IPS-20b (cell line): Measurements from ENCODE around the gene RPS17.

Experiments used
- H3K27ac ChIP-seq: one replicate; pipeline ENCODE4 v1.5.1; 2013; ENCODE audit warnings: low read length
- H3K27me3 ChIP-seq: 2 replicates; pipeline ENCODE4 v1.6.1; 2013; ENCODE audit warnings: mild to moderate bottlenecking, low read length, inconsistent platforms; ENCODE audit not compliant: insufficient read depth
- H3K36me3 ChIP-seq: 2 replicates; pipeline ENCODE4 v1.6.1; 2013; ENCODE audit warnings: low read depth, mild to moderate bottlenecking, inconsistent platforms, low read length, moderate library complexity; ENCODE audit not compliant: insufficient read depth
- H3K4me1 ChIP-seq: 2 replicates; pipeline ENCODE4 v1.6.1; 2013; ENCODE audit warnings: mild to moderate bottlenecking, control low read depth, inconsistent platforms, low read length, moderate library complexity; ENCODE audit not compliant: insufficient read depth
- H3K4me3 ChIP-seq: 2 replicates; pipeline ENCODE4 v1.5.1; 2013; ENCODE audit warnings: mild to moderate bottlenecking, low read length, inconsistent platforms
- H3K9ac ChIP-seq: 2 replicates; pipeline ENCODE4 v1.6.1; 2013; ENCODE audit warnings: low read depth, mild to moderate bottlenecking, inconsistent platforms, low read length, moderate library complexity
- H3K9me3 ChIP-seq: 2 replicates; pipeline ENCODE4 v1.6.1; 2013; ENCODE audit warnings: mild to moderate bottlenecking, low read depth, low read length, inconsistent platforms; ENCODE audit not compliant: insufficient read depth

The RPS17 gene

GRCh38 chr15:82540055-82540983 is at the start of gene RPS17:
TSS of gene RPS17 (minus strand) at chr15:82540457. CDS start at chr15:82540428, 29 bp downstream.
- H3K9me3 ChIP-seq = no peaks in the 10 kb centered on the region
- peaks cover 18% of the 10 kb centered on the region for H3K4me1 ChIP-seq
- H3K4me3 ChIP-seq = peak within 1 kb of the TSS; percentile 96
- no peaks in the 10 kb centered on the region for H3K27me3 ChIP-seq
- H3K27ac ChIP-seq = peak within 1 kb of the TSS; percentile 97
- H3K36me3 ChIP-seq = peaks cover 46% of the 10 kb centered on the region
- peak within 1 kb of the TSS; percentile 100 for H3K9ac ChIP-seq

- Histone ChIP-seq H3K9ac (no peak overlapping the region), H3K4me1 (peaks cover 23% of the 10 kb centered on the region), H3K9me3 (no peaks in the 10 kb centered on the region), H3K27me3 (no peaks in the 10 kb centered on the region), H3K4me3 (no peak overlapping the region), H3K36me3 (no peaks in the 10 kb centered on the region), H3K27ac (no peak overlapping the region)
Measured at GRCh38 chr15:82587805-82588204, 47.5 kb upstream of the RPS17 start.

- no peak overlapping the region for H3K27ac ChIP-seq
- no peaks in the 10 kb centered on the region for H3K9me3 ChIP-seq
- no peaks in the 10 kb centered on the region for H3K27me3 ChIP-seq
- H3K36me3 ChIP-seq = no peaks in the 10 kb centered on the region
- H3K9ac ChIP-seq = 0 out of 2 replicates have a peak overlapping the region, but pooled peaks have one; percentile 33
- H3K4me3 ChIP-seq = peak overlapping the region; percentile 1; the same call in 1 of the 2 replicates
- peaks cover 23% of the 10 kb centered on the region for H3K4me1 ChIP-seq
Measured at GRCh38 chr15:82585072-82585471, 44.8 kb upstream of the RPS17 start.

- Histone ChIP-seq H3K4me1 (peaks cover 8% of the 10 kb centered on the region), H3K9ac (no peak overlapping the region), H3K9me3 (no peaks in the 10 kb centered on the region), H3K36me3 (no peaks in the 10 kb centered on the region), H3K27me3 (no peaks in the 10 kb centered on the region), H3K27ac (no peak overlapping the region), H3K4me3 (no peak overlapping the region)
Measured at GRCh38 chr15:82580713-82581112, 40.5 kb upstream of the RPS17 start.

GRCh38 chr15:82575335-82575734 is 35.1 kb upstream of the RPS17 start:
- Histone ChIP-seq H3K4me3 (no peak overlapping the region), H3K9me3 (no peaks in the 10 kb centered on the region), H3K27me3 (peaks cover 7% of the 10 kb centered on the region; the same call in 1 of the 2 replicates)

GRCh38 chr15:82572986-82573385 is 32.7 kb upstream of the RPS17 start:
- H3K27me3 ChIP-seq = peaks cover 7% of the 10 kb centered on the region; the same call in 1 of the 2 replicates
- H3K4me1 ChIP-seq = peaks cover 9% of the 10 kb centered on the region; the same call in 1 of the 2 replicates
- H3K36me3 ChIP-seq = no peaks in the 10 kb centered on the region
- no peak overlapping the region for H3K9ac ChIP-seq
- no peak overlapping the region for H3K27ac ChIP-seq
- H3K9me3 ChIP-seq = no peaks in the 10 kb centered on the region
- no peak overlapping the region for H3K4me3 ChIP-seq

More at GRCh38 chr15:82575335-82575734, 35.1 kb upstream of the RPS17 start:
- Histone ChIP-seq H3K4me1 (peaks cover 9% of the 10 kb centered on the region; the same call in 1 of the 2 replicates), H3K36me3 (no peaks in the 10 kb centered on the region), H3K9ac (no peak overlapping the region), H3K27ac (no peak overlapping the region)

GRCh38 chr15:82572311-82572710 is 32.1 kb upstream of the RPS17 start:
- no peak overlapping the region for H3K27ac ChIP-seq
- H3K4me3 ChIP-seq = peak overlapping the region; percentile 59; the same call in 1 of the 2 replicates
- H3K9ac ChIP-seq = no peak overlapping the region
- H3K36me3 ChIP-seq = no peaks in the 10 kb centered on the region
- no peaks in the 10 kb centered on the region for H3K9me3 ChIP-seq
- peaks cover 9% of the 10 kb centered on the region; the same call in 1 of the 2 replicates for H3K4me1 ChIP-seq
- peaks cover 7% of the 10 kb centered on the region; the same call in 1 of the 2 replicates for H3K27me3 ChIP-seq

GRCh38 chr15:82571722-82572222 is 31.5 kb upstream of the RPS17 start:
- Histone ChIP-seq H3K4me3 (peak overlapping the region; percentile 59; the same call in 1 of the 2 replicates), H3K9ac (peak overlapping the region; percentile 62; the same call in 1 of the 2 replicates), H3K27me3 (peaks cover 7% of the 10 kb centered on the region; the same call in 1 of the 2 replicates), H3K9me3 (no peaks in the 10 kb centered on the region), H3K27ac (no peak overlapping the region), H3K36me3 (no peaks in the 10 kb centered on the region), H3K4me1 (peaks cover 9% of the 10 kb centered on the region; the same call in 1 of the 2 replicates)

GRCh38 chr15:82570721-82571508 is 30.7 kb upstream of the RPS17 start:
- H3K4me1 ChIP-seq = peaks cover 9% of the 10 kb centered on the region; the same call in 1 of the 2 replicates
- H3K4me3 ChIP-seq = peak overlapping the region; percentile 59
- H3K27ac ChIP-seq = no peak overlapping the region
- peak overlapping the region; percentile 62; the same call in 1 of the 2 replicates for H3K9ac ChIP-seq
- H3K27me3 ChIP-seq = peaks cover 7% of the 10 kb centered on the region; the same call in 1 of the 2 replicates
- H3K9me3 ChIP-seq = no peaks in the 10 kb centered on the region
- no peaks in the 10 kb centered on the region for H3K36me3 ChIP-seq

GRCh38 chr15:82569834-82570233 is 29.6 kb upstream of the RPS17 start:
- H3K27me3 ChIP-seq = peaks cover 7% of the 10 kb centered on the region; the same call in 1 of the 2 replicates
- no peak overlapping the region for H3K9ac ChIP-seq
- H3K27ac ChIP-seq = no peak overlapping the region
- peaks cover 13% of the 10 kb centered on the region for H3K4me1 ChIP-seq
- no peak overlapping the region for H3K4me3 ChIP-seq
- no peaks in the 10 kb centered on the region for H3K9me3 ChIP-seq
- H3K36me3 ChIP-seq = no peaks in the 10 kb centered on the region

GRCh38 chr15:82568986-82569385 is 28.7 kb upstream of the RPS17 start:
- Histone ChIP-seq H3K4me1 (peaks cover 13% of the 10 kb centered on the region), H3K4me3 (no peak overlapping the region), H3K27ac (no peak overlapping the region), H3K36me3 (no peaks in the 10 kb centered on the region), H3K27me3 (peaks cover 7% of the 10 kb centered on the region; the same call in 1 of the 2 replicates), H3K9me3 (no peaks in the 10 kb centered on the region), H3K9ac (no peak overlapping the region)
